CD4-positive, alpha-beta T cell treated with Interleukin-4 for 4 hours (primary cell): Measurements from ENCODE around the gene ZNHIT1.
"Not testable (repeated sequence)": the region's sequence is repeated elsewhere in the genome, so short reads cannot be mapped to it uniquely, and the experiment has no call there.

Source experiments
- DNase-seq: peaks from one replicate; pipeline ENCODE4 v3.0.0-alpha.2; 2020

The ZNHIT1 gene

GRCh38 chr7:101243646-101244374 lies 25.8 kb downstream of the ZNHIT1 start:
- no peak for DNase-seq

- peak; percentile 87 for DNase-seq
Observed at GRCh38 chr7:101244375-101245146, 26.6 kb downstream of the ZNHIT1 start, which contains the start of gene FIS1. TSS of gene FIS1 (minus strand) at chr7:101245081. CDS start at chr7:101245004, 77 bp downstream.

- DNase-seq = no peak
Observed at GRCh38 chr7:101245147-101245668, 27.2 kb downstream of the ZNHIT1 start.

- no peak for DNase-seq
Observed at GRCh38 chr7:101248276-101248675, 30.3 kb downstream of the ZNHIT1 start.

GRCh38 chr7:101250324-101250723 lies 32.4 kb downstream of the ZNHIT1 start:
- no peak for DNase-seq

GRCh38 chr7:101251871-101252659 lies 34.1 kb downstream of the ZNHIT1 start:
- DNase-seq = peak; percentile 99

- not testable (repeated sequence) for DNase-seq
Observed at GRCh38 chr7:101253199-101253598, 35.2 kb downstream of the ZNHIT1 start.

GRCh38 chr7:101255796-101256195 lies 37.8 kb downstream of the ZNHIT1 start:
- DNase-seq = no peak

- DNase-seq = no peak
Observed at GRCh38 chr7:101258243-101258731, 40.3 kb downstream of the ZNHIT1 start.

- not testable (repeated sequence) for DNase-seq
Observed at GRCh38 chr7:101264102-101264706, 46.2 kb downstream of the ZNHIT1 start.

- DNase-seq = no peak
Observed at GRCh38 chr7:101265622-101266516, 47.9 kb downstream of the ZNHIT1 start.

GRCh38 chr7:101269664-101270063 lies 51.7 kb downstream of the ZNHIT1 start:
- DNase-seq = no peak

- DNase-seq = no peak
Observed at GRCh38 chr7:101271021-101271420, 53.1 kb downstream of the ZNHIT1 start.

GRCh38 chr7:101273206-101273605 lies 55.2 kb downstream of the ZNHIT1 start:
- DNase-seq = no peak
